CD4-positive, alpha-beta T cell (primary cell): ENCODE measurements around the gene TSPAN33. TPM values are rescaled to one million over a fixed set of nuclear protein-coding genes. Genes with fewer than 3 reads are reported as not detected.

Experiments
- ATAC-seq: fragments of 200-7000 bp; cut with Tn5 transposase; one replicate; pipeline ENCODE4 v1.10.0; 2022; ENCODE audit warnings: mild to moderate bottlenecking; ENCODE audit not compliant: poor library complexity
- CTCF ChIA-PET: fragments of 350-600 bp; sonication (Branson Sonifier 250); formaldehyde crosslinking; loops from one replicate; lab custom pipeline; 2021; ENCODE audit warnings: antibody characterized with exemption, inconsistent platforms; lab: Charles Lee
- POLR2A ChIA-PET: fragments of 350-600 bp; sonication (Branson Sonifier 250); formaldehyde crosslinking; loops from one replicate; lab custom pipeline; 2021; ENCODE audit warnings: antibody characterized with exemption, inconsistent platforms; lab: Charles Lee
- DNase-seq, 14 experiments: peaks; one replicate each; pipeline ENCODE4 v3.0.0-alpha.2; 2013 to 2020; ENCODE audit warnings: mixed read lengths in 2 of 14
- H3K27ac ChIP-seq, 2 donors: one replicate each; pipeline versions ENCODE4 v1.5.1 to v1.7.0; 2013; ENCODE audit warnings: low read length in 2 of 2, low read depth in 1 of 2, mild to moderate bottlenecking in 1 of 2
- H3K27me3 ChIP-seq, 2 experiments: 1 replicate in 1 of 2; 2 replicates in 1 of 2; pipeline versions ENCODE4 v1.6.1 to v1.7.0; 2013; ENCODE audit warnings: low read length in 2 of 2, control low read depth in 1 of 2, mild to moderate bottlenecking in 1 of 2, moderate library complexity in 1 of 2; ENCODE audit not compliant: insufficient read depth in 2 of 2, control insufficient read depth in 1 of 2
- H3K36me3 ChIP-seq: one replicate; pipeline ENCODE4 v1.6.1; 2013; ENCODE audit warnings: low read length, control low read depth; ENCODE audit not compliant: insufficient read depth
- H3K4me1 ChIP-seq: one replicate; pipeline ENCODE4 v1.6.1; 2013; ENCODE audit warnings: low read length, control low read depth; ENCODE audit not compliant: insufficient read depth
- H3K4me3 ChIP-seq: one replicate; pipeline ENCODE4 v1.5.1; 2013; ENCODE audit warnings: mild to moderate bottlenecking, low read length, moderate library complexity
- H3K9me3 ChIP-seq, 2 experiments: 1 replicate in 1 of 2; 2 replicates in 1 of 2; pipeline versions ENCODE4 v1.6.1 to v1.7.0; 2013; ENCODE audit warnings: low read length in 2 of 2, mild to moderate bottlenecking in 2 of 2, control low read depth in 1 of 2, moderate library complexity in 1 of 2; ENCODE audit not compliant: control insufficient read depth in 1 of 2, insufficient read depth in 1 of 2
- H3K27ac Mint-ChIP-seq: one replicate; pipeline ENCODE4 v1.8.0; 2020; ENCODE audit warnings: mixed read lengths
- H3K27me3 Mint-ChIP-seq: one replicate; pipeline ENCODE4 v1.8.0; 2021; ENCODE audit warnings: mixed read lengths
- H3K36me3 Mint-ChIP-seq: one replicate; pipeline ENCODE4 v1.8.0; 2021; ENCODE audit warnings: low read depth, mixed read lengths
- H3K4me1 Mint-ChIP-seq: one replicate; pipeline ENCODE4 v1.8.0; 2021; ENCODE audit warnings: low read depth, mixed read lengths
- H3K4me3 Mint-ChIP-seq: one replicate; pipeline ENCODE4 v1.8.0; 2020; ENCODE audit warnings: mild to moderate bottlenecking, mixed read lengths
- H3K9me3 Mint-ChIP-seq: one replicate; pipeline ENCODE4 v1.8.0; 2020; ENCODE audit warnings: mixed read lengths
- intact Hi-C, 2 experiments: fragments of 100-400 bp; cut with DNase I in 1 of 2; cut with micrococcal nuclease in 1 of 2; formaldehyde crosslinking; loops; one replicate each; pipeline versions ENCODE4 v1.15.1 to v1.9.0; 2023 to 2025; cut with DNase I, micrococcal nuclease
- total RNA-seq, 174 experiments: library from RNA in 2 of 174; stranded (reverse) in 2 of 174; gene quantifications; one replicate each; pipeline ENCODE4 v1.2.3 and lab custom pipeline; 2021 to 2026
- TF ChIP-seq, protein P1 (sequence below): fragments of 200-600 bp; IDR thresholded peaks from one replicate; pipeline ENCODE4 v1.8.0; 2022; ENCODE audit warnings: antibody characterized with exemption, mild to moderate bottlenecking

The TSPAN33 gene
- total RNA-seq, 2 experiments from 2014 or later, result 3.6 to 4.1 TPM

DNA sequence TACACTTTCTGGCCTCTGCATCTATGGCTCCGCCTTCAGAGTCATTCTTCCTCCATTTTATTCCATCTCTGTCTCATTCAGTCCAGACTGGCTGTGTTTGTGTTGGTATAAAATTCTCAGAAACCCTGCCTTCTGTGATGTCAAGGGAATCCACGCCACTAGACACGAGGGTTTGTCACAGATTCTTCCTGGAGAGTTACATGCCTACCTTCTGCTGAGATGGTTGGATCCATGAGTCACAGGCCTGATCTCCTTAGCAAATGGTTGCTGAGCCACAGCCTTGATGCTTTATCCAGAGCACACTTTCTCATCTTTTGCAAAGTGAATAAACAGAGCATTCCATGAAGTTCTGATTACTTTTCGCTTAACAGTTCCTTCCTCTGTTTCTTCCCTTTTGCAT lies 35.9 kb upstream of the TSPAN33 start:
- H3K4me1 ChIP-seq, result no peaks in the 10 kb centered on the region
- Mint-ChIP-seq H3K27ac (no peak overlapping the region), H3K4me3 (no peak overlapping the region), H3K36me3 (no peaks in the 10 kb centered on the region), H3K9me3 (peaks cover 3% of the 10 kb centered on the region), H3K4me1 (no peaks in the 10 kb centered on the region), H3K27me3 (no peaks in the 10 kb centered on the region)
- no peaks in the 10 kb centered on the region for H3K9me3 ChIP-seq
- intact Hi-C loops, result no loop called here
- CTCF ChIA-PET, result no interaction called here
- no peaks in the 10 kb centered on the region for H3K36me3 ChIP-seq
- no peak overlapping the region for H3K4me3 ChIP-seq
- no peak for ATAC-seq
- no peaks in the 10 kb centered on the region for H3K27me3 ChIP-seq
- POLR2A ChIA-PET, result no interaction called here
- DNase-seq, result no peak
- TF ChIP-seq, protein P1, sequence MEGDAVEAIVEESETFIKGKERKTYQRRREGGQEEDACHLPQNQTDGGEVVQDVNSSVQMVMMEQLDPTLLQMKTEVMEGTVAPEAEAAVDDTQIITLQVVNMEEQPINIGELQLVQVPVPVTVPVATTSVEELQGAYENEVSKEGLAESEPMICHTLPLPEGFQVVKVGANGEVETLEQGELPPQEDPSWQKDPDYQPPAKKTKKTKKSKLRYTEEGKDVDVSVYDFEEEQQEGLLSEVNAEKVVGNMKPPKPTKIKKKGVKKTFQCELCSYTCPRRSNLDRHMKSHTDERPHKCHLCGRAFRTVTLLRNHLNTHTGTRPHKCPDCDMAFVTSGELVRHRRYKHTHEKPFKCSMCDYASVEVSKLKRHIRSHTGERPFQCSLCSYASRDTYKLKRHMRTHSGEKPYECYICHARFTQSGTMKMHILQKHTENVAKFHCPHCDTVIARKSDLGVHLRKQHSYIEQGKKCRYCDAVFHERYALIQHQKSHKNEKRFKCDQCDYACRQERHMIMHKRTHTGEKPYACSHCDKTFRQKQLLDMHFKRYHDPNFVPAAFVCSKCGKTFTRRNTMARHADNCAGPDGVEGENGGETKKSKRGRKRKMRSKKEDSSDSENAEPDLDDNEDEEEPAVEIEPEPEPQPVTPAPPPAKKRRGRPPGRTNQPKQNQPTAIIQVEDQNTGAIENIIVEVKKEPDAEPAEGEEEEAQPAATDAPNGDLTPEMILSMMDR, result no peak
- no peak overlapping the region for H3K27ac ChIP-seq

DNA sequence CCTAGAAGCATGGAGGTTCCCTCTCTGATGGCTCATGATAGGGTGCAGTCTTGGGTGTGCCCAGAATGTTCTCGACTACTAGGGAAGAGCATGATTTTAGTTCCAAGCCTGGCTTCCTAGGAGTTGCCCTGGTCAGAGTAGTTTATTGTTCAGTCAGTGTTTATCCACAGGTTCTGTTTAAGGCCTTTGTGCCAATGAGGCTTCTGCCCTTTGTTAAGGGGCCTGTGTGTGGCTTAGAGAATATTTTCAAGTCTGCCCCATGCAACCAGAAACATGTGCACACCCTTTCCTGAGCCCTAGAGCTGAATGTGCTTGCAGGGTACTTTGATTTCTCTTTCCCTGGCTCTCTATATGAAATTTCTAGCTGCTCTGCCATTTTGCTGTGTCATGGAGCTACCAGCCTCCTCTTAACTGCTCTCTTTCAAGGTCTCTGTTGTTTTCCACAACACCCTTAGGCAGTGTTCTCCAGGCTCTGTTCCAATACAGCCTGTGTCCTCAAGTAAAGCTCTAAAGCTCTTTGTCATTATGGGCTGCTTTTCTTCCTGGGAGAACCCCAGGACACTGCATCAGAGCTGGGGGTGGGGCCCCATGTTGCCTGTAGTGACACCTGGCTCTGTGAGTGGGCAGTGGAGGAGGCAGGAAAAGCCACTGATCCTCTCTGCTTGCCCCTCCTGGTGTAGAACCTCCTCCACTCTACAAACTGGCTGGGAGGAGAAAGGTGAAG lies 34.1 kb upstream of the TSPAN33 start:
- TF ChIP-seq, protein P1, result no peak
- no peaks in the 10 kb centered on the region for H3K36me3 ChIP-seq
- intact Hi-C loops, result no loop called here
- no peak overlapping the region for H3K4me3 ChIP-seq
- no peak for ATAC-seq
- DNase-seq, result no peak
- Mint-ChIP-seq H3K36me3 (no peaks in the 10 kb centered on the region), H3K9me3 (peaks cover 3% of the 10 kb centered on the region), H3K27me3 (no peaks in the 10 kb centered on the region), H3K4me3 (no peak overlapping the region), H3K27ac (no peak overlapping the region), H3K4me1 (no peaks in the 10 kb centered on the region)
- H3K4me1 ChIP-seq, result no peaks in the 10 kb centered on the region
- no peak overlapping the region for H3K27ac ChIP-seq
- POLR2A ChIA-PET, result no interaction called here
- H3K9me3 ChIP-seq, result no peaks in the 10 kb centered on the region
- H3K27me3 ChIP-seq, result no peaks in the 10 kb centered on the region
- CTCF ChIA-PET, result no interaction called here

DNA sequence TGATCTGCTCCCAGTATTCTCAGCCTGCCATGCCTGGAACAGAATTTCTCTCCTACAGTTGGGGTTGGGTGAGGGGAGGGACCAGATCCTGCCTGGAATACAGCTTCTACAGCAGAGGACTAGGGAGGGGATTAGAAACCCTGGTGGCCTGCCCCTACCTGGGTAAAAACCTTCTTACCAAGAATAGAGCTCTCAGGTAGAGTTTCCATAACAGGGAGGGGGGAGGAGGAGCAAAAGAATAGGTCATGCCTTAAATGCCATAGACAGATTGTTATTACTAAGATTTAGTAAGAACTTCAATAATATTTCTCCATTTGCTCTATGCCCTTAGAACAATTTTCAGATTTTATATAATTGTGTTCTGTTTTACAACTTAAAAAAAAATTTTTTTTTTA lies 33.5 kb upstream of the TSPAN33 start:
- Mint-ChIP-seq H3K27me3 (no peaks in the 10 kb centered on the region), H3K4me3 (no peak overlapping the region), H3K36me3 (no peaks in the 10 kb centered on the region), H3K9me3 (peaks cover 3% of the 10 kb centered on the region), H3K4me1 (no peaks in the 10 kb centered on the region), H3K27ac (no peak overlapping the region)
- H3K27ac ChIP-seq, result no peak overlapping the region
- CTCF ChIA-PET, result no interaction called here
- intact Hi-C loops, result no loop called here
- no peaks in the 10 kb centered on the region for H3K9me3 ChIP-seq
- no peaks in the 10 kb centered on the region for H3K4me1 ChIP-seq
- TF ChIP-seq, protein P1, result no peak
- H3K4me3 ChIP-seq, result no peak overlapping the region
- ATAC-seq, result no peak
- no peaks in the 10 kb centered on the region for H3K36me3 ChIP-seq
- no peaks in the 10 kb centered on the region for H3K27me3 ChIP-seq
- DNase-seq, result no peak
- POLR2A ChIA-PET, result no interaction called here
